Astrocyte of the spinal cord (primary cell): ENCODE data around the gene IFNA7.
"Not testable (repeated sequence)": the region's sequence is repeated elsewhere in the genome, so short reads cannot be mapped to it uniquely, and the experiment has no call there.

Experiments used
- DNase-seq: peaks from one replicate; pipeline ENCODE4 v3.0.0; 2011; ENCODE audit warnings: low read depth, low spot score
- H3K4me3 ChIP-seq: 2 replicates; pipeline ENCODE4 v1.5.1; 2011; ENCODE audit warnings: low read depth, mild to moderate bottlenecking, low read length, moderate library complexity
- CTCF ChIP-seq: IDR thresholded peaks from 2 replicates; pipeline ENCODE4 v1.5.1; 2012; ENCODE audit warnings: low read depth, mild to moderate bottlenecking, low read length, inconsistent platforms
- in situ Hi-C: cut with HindIII; loops from 2 replicates; pipeline ENCODE4 v1.10.0; 2017; ENCODE audit warnings: low sequenced_read_pairs

IFNA7 gene

GRCh38 chr9:21202105-21202504 is at the start of gene IFNA7:
TSS of gene IFNA7 (minus strand) at chr9:21202205. CDS start at chr9:21202165, 40 bp downstream.
- H3K4me3 ChIP-seq, DNase-seq, in situ Hi-C loops: not testable (repeated sequence)

- DNase-seq = no peak
- TF ChIP-seq CTCF = no peak
- in situ Hi-C loops = no loop called here
- no peak overlapping the region for H3K4me3 ChIP-seq
These were observed 49.6 kb upstream of the IFNA7 start for GRCh38 chr9:21251638-21252037.

- TF ChIP-seq CTCF = no peak
- no peak overlapping the region for H3K4me3 ChIP-seq
- no peak for DNase-seq
- in situ Hi-C loops = no loop called here
These were observed 49.2 kb upstream of the IFNA7 start for GRCh38 chr9:21251190-21251589.

GRCh38 chr9:21244836-21245235 is 42.8 kb upstream of the IFNA7 start:
- DNase-seq = no peak
- H3K4me3 ChIP-seq = no peak overlapping the region
- in situ Hi-C loops = no loop called here
- no peak for TF ChIP-seq CTCF

GRCh38 chr9:21239911-21240310 is 37.9 kb upstream of the IFNA7 start, which contains the start of gene IFNA14:
TSS of gene IFNA14 (minus strand) at chr9:21240005. CDS start at chr9:21239935, 70 bp downstream.
- DNase-seq = no peak
- in situ Hi-C loops = no loop called here
- TF ChIP-seq CTCF = no peak
- H3K4me3 ChIP-seq = no peak within 1 kb of the TSS

GRCh38 chr9:21236360-21236714 is 34.3 kb upstream of the IFNA7 start:
- H3K4me3 ChIP-seq, in situ Hi-C loops, DNase-seq: not testable (repeated sequence)

GRCh38 chr9:21235468-21236359 is 33.7 kb upstream of the IFNA7 start:
- TF ChIP-seq CTCF = peak; percentile 65
- peak; percentile 50 for DNase-seq
- H3K4me3 ChIP-seq, in situ Hi-C loops: not testable (repeated sequence)
